GM12873 (cell line): ENCODE results near the gene VRK3.

Source experiments
- CTCF ChIP-seq: IDR thresholded peaks from 2 replicates; pipeline ENCODE4 v1.5.1; 2012; ENCODE audit warnings: low read depth, mild to moderate bottlenecking, moderate library complexity, low read length, control low read depth; ENCODE audit not compliant: insufficient read depth; ENCODE audit errors: missing control alignments

VRK3 gene

DNA sequence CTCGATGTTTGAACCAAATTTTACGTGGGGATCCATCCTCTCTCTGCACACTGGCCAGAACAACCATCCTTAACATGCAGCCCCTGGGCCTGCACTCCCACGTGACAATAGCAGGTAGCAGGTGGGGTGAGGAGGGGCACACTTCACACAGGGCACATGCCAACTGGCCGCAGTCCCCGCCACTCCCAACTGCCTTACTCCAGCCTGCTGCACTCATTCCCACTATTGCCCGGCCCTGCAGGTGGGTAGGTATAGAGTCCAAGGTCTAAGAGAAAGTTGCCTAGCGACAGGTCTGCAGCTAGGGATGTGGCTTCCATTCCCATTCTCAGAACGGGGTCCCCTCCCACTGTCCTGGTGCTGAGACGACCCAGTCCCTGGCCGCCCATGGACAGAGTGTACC, 18.0 kb downstream of the VRK3 start:
- TF ChIP-seq CTCF: no peak

- TF ChIP-seq CTCF: no peak
Measured at GRCh38 chr19:50005428-50005827, 19.7 kb downstream of the VRK3 start.

GRCh38 chr19:50003810-50004419, 21.3 kb downstream of the VRK3 start:
- TF ChIP-seq CTCF: no peak

DNA sequence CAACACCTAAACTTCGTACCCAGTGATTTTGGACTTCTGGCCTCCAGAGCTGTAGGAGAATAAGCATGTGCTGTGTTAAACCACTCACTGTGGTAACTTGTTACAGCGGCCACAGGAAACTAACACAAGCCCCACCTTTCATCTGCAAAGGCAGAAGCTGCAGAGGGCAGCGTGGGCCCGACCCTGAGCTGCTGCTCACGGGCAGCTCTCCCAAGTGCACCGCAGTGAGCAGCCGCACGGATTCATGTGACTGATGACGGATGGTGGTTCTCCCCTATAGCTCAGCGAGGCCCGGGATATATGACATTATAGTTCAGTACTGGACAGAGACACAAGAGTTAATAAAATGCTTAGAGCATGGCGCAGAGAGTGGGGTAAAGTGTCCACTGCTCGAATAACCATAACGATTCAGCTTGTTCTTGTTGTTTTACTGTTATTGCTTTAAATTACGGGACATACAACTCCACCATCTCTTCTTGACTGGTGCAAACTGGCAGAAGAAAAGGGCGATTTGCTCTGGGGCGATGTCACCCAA, 21.9 kb downstream of the VRK3 start:
- TF ChIP-seq CTCF: no peak

DNA sequence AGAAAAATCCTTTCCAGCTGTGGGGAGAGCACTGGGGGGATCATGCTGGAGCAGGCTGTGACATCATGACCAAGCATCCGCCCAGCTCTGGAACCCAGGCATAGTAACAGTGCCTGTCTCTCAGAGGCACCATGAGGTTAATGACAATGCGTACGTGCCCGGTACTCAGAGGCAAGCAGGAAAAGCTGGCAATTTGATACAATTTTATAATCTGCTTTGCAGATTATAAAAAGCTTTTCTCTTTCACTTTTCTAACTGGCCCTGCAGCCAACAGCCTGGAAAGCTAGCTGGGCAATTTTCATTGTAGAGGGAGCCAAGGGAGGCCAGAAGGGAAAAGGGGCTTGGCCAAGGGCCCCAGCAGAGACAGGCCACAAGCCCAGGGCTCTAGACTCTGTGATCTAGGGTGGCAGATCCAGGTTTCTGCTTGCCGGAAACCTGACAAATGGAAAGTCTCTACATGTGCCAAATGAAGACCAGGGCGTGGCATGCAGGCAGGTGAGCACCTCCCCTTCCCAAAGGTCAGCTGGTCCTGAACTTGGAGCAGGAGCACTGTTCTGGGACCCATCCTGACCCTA, 22.7 kb downstream of the VRK3 start:
- TF ChIP-seq CTCF: no peak

GRCh38 chr19:50001775-50002174, 23.4 kb downstream of the VRK3 start:
- no peak for TF ChIP-seq CTCF

- no peak for TF ChIP-seq CTCF
Measured at GRCh38 chr19:50000841-50001557, 24.2 kb downstream of the VRK3 start.
